DND-41 (cell line): ENCODE data around the gene FAM184B.

Source experiments
- CTCF ChIP-seq: IDR thresholded peaks from 2 replicates; pipeline ENCODE4 v1.5.1; 2012; ENCODE audit warnings: borderline replicate concordance, low read length, moderate library complexity, mild to moderate bottlenecking; ENCODE audit not compliant: poor library complexity, severe bottlenecking; ENCODE audit errors: extremely low read depth
- EZH2 ChIP-seq: IDR thresholded peaks from 3 replicates; pipeline ENCODE4 v1.6.1; 2012; ENCODE audit warnings: borderline replicate concordance, low read depth, mild to moderate bottlenecking, moderate library complexity, low read length, inconsistent platforms; ENCODE audit not compliant: severe bottlenecking

GRCh38 chr4:17583276-17583675 lies 198.1 kb downstream of the FAM184B start:
- no peak for TF ChIP-seq CTCF
- no peak for TF ChIP-seq EZH2
